Mesendoderm (in vitro differentiated cells): Measurements from ENCODE around the gene RASA4B.
"Not testable (repeated sequence)": the region's sequence is repeated elsewhere in the genome, so short reads cannot be mapped to it uniquely, and the experiment has no call there.

ENCODE experiments used
- DNase-seq: peaks from one replicate; pipeline ENCODE4 v3.0.0; 2013
- H2AK5ac ChIP-seq: 2 replicates; pipeline ENCODE4 v1.6.1; 2013; ENCODE audit warnings: low read length, inconsistent platforms
- H2BK120ac ChIP-seq: 2 replicates; pipeline ENCODE4 v1.6.1; 2013; ENCODE audit warnings: low read depth, mild to moderate bottlenecking, low read length, moderate library complexity, mixed read lengths
- H2BK15ac ChIP-seq: replicated peaks from 2 replicates; pipeline ENCODE4 v1.6.1; 2013; ENCODE audit warnings: low read depth, mild to moderate bottlenecking, moderate library complexity
- H2BK5ac ChIP-seq: 2 replicates; pipeline ENCODE4 v1.6.1; 2013; ENCODE audit warnings: low read length, inconsistent platforms
- H3K18ac ChIP-seq: 2 replicates; pipeline ENCODE4 v1.6.1; 2013; ENCODE audit warnings: mild to moderate bottlenecking, low read length, mixed read lengths
- H3K23ac ChIP-seq: one replicate; pipeline ENCODE4 v1.6.1; 2013; ENCODE audit warnings: low read length
- H3K27ac ChIP-seq: 2 replicates; pipeline ENCODE4 v1.5.1; 2013; ENCODE audit warnings: low read depth, mild to moderate bottlenecking, inconsistent platforms, low read length, moderate library complexity
- H3K27me3 ChIP-seq: 2 replicates; pipeline ENCODE4 v1.6.1; 2013; ENCODE audit warnings: low read length, control low read depth, mild to moderate bottlenecking, inconsistent platforms; ENCODE audit not compliant: insufficient read depth, poor library complexity
- H3K36me3 ChIP-seq: 2 replicates; pipeline ENCODE4 v1.6.1; 2013; ENCODE audit warnings: low read length, inconsistent platforms; ENCODE audit not compliant: control insufficient read depth, insufficient read depth
- H3K4ac ChIP-seq: one replicate; pipeline ENCODE4 v1.6.1; 2013; ENCODE audit warnings: low read depth, mild to moderate bottlenecking, low read length, moderate library complexity
- H3K4me1 ChIP-seq: 2 replicates; pipeline ENCODE4 v1.6.1; 2013; ENCODE audit warnings: low read depth, low read length, inconsistent platforms; ENCODE audit not compliant: control insufficient read depth
- H3K4me2 ChIP-seq: 2 replicates; pipeline ENCODE4 v1.6.1; 2013; ENCODE audit warnings: low read length
- H3K4me3 ChIP-seq: 2 replicates; pipeline ENCODE4 v1.5.1; 2013; ENCODE audit warnings: mild to moderate bottlenecking, low read length
- H3K56ac ChIP-seq: one replicate; pipeline ENCODE4 v1.6.1; 2013; ENCODE audit warnings: low read length
- H3K79me1 ChIP-seq: 2 replicates; pipeline ENCODE4 v1.6.1; 2013; ENCODE audit warnings: low read length, inconsistent platforms
- H3K79me2 ChIP-seq: 2 replicates; pipeline ENCODE4 v1.6.1; 2013; ENCODE audit warnings: mild to moderate bottlenecking, low read length; ENCODE audit not compliant: control insufficient read depth, insufficient read depth
- H3K9ac ChIP-seq: 2 replicates; pipeline ENCODE4 v1.6.1; 2013; ENCODE audit warnings: low read length, inconsistent platforms
- H4K5ac ChIP-seq: one replicate; pipeline ENCODE4 v1.6.1; 2013; ENCODE audit warnings: low read length
- H4K8ac ChIP-seq: one replicate; pipeline ENCODE4 v1.6.1; 2013; ENCODE audit warnings: low read depth, mild to moderate bottlenecking, control low read depth, low read length, moderate library complexity
- WGBS: extraction: QIAGEN DNeasy Blood & Tissue Kit; methylation state at CpG from one replicate; pipeline ENCODE4 v1.1.7; 2013; ENCODE audit warnings: low lambda C conversion rate, missing lambda C conversion rate; ENCODE audit not compliant: insufficient coverage; ENCODE audit errors: extremely low coverage; 5-methylcytosine and 5-hydroxymethylcytosine counted together

The RASA4B gene

GRCh38 chr7:102542771-102543170 lies 25.2 kb upstream of the RASA4B start:
- H3K4me2 ChIP-seq, DNase-seq, H2BK15ac ChIP-seq, H3K79me2 ChIP-seq, H3K4me1 ChIP-seq, H4K5ac ChIP-seq, H2BK5ac ChIP-seq, H3K79me1 ChIP-seq, H3K56ac ChIP-seq, H3K27me3 ChIP-seq, H3K18ac ChIP-seq, H3K4me3 ChIP-seq, H3K23ac ChIP-seq, H3K36me3 ChIP-seq, H2AK5ac ChIP-seq, H4K8ac ChIP-seq, H2BK120ac ChIP-seq, H3K27ac ChIP-seq, H3K9ac ChIP-seq, H3K4ac ChIP-seq: not testable (repeated sequence)
- no CpG with 5 or more reads among the region's 11 CpGs for WGBS

GRCh38 chr7:102542083-102542482 lies 24.5 kb upstream of the RASA4B start:
- H3K27ac ChIP-seq, H3K9ac ChIP-seq, DNase-seq, H2BK120ac ChIP-seq, H3K18ac ChIP-seq, H3K4ac ChIP-seq, H3K56ac ChIP-seq, H3K79me2 ChIP-seq, H3K79me1 ChIP-seq, H3K36me3 ChIP-seq, H3K23ac ChIP-seq, H4K5ac ChIP-seq, H2BK5ac ChIP-seq, H4K8ac ChIP-seq, H2AK5ac ChIP-seq, H3K4me2 ChIP-seq, H3K27me3 ChIP-seq, H2BK15ac ChIP-seq, H3K4me3 ChIP-seq, H3K4me1 ChIP-seq: not testable (repeated sequence)
- WGBS: no CpG with 5 or more reads among the region's 8 CpGs

GRCh38 chr7:102540604-102541003 lies 23.0 kb upstream of the RASA4B start:
- H3K4me2 ChIP-seq, H4K5ac ChIP-seq, H3K36me3 ChIP-seq, H3K27ac ChIP-seq, H3K27me3 ChIP-seq, H3K56ac ChIP-seq, H2BK5ac ChIP-seq, DNase-seq, H3K79me2 ChIP-seq, H3K4ac ChIP-seq, H4K8ac ChIP-seq, H2BK120ac ChIP-seq, H3K4me1 ChIP-seq, H2AK5ac ChIP-seq, H3K18ac ChIP-seq, H3K4me3 ChIP-seq, H3K79me1 ChIP-seq, H2BK15ac ChIP-seq, H3K9ac ChIP-seq, H3K23ac ChIP-seq: not testable (repeated sequence)
- no CpG with 5 or more reads among the region's 6 CpGs for WGBS

- not testable (repeated sequence) for H3K9ac ChIP-seq, H3K56ac ChIP-seq, H3K18ac ChIP-seq, H2BK5ac ChIP-seq, H3K4me3 ChIP-seq, H3K4me2 ChIP-seq, DNase-seq, H3K4ac ChIP-seq, H3K79me2 ChIP-seq, H3K23ac ChIP-seq, H2AK5ac ChIP-seq, H4K5ac ChIP-seq, H3K27ac ChIP-seq, H4K8ac ChIP-seq, H2BK120ac ChIP-seq, H3K79me1 ChIP-seq, H2BK15ac ChIP-seq, H3K27me3 ChIP-seq, H3K36me3 ChIP-seq, H3K4me1 ChIP-seq
- WGBS: no CpG with 5 or more reads among the region's 8 CpGs
These were observed 17.6 kb upstream of the RASA4B start for GRCh38 chr7:102535062-102535615.

GRCh38 chr7:102532127-102532526 lies 14.6 kb upstream of the RASA4B start:
- not testable (repeated sequence) for H3K9ac ChIP-seq, H3K4me1 ChIP-seq, H3K4ac ChIP-seq, H2BK5ac ChIP-seq, H2BK15ac ChIP-seq, H3K56ac ChIP-seq, H4K8ac ChIP-seq, H3K4me2 ChIP-seq, H3K23ac ChIP-seq, H3K36me3 ChIP-seq, H3K79me1 ChIP-seq, H2AK5ac ChIP-seq, H3K4me3 ChIP-seq, H3K27ac ChIP-seq, H4K5ac ChIP-seq, H3K27me3 ChIP-seq, H2BK120ac ChIP-seq, DNase-seq, H3K79me2 ChIP-seq, H3K18ac ChIP-seq
- WGBS: no CpG with 5 or more reads among the region's 2 CpGs

- not testable (repeated sequence) for H3K36me3 ChIP-seq, H4K8ac ChIP-seq, H3K4me3 ChIP-seq, H3K9ac ChIP-seq, H4K5ac ChIP-seq, H2BK120ac ChIP-seq, H2AK5ac ChIP-seq, H3K4ac ChIP-seq, H3K56ac ChIP-seq, DNase-seq, H3K23ac ChIP-seq, H3K79me2 ChIP-seq, H3K27ac ChIP-seq, H3K27me3 ChIP-seq, H2BK15ac ChIP-seq, H3K18ac ChIP-seq, H3K79me1 ChIP-seq, H3K4me2 ChIP-seq, H2BK5ac ChIP-seq, H3K4me1 ChIP-seq
- no CpG with 5 or more reads among the region's 7 CpGs for WGBS
These were observed 14.0 kb upstream of the RASA4B start for GRCh38 chr7:102531583-102531982.
